NT2/D1 (cell line): Measurements from ENCODE around the gene RBBP5.

Experiments used
- DNase-seq: peaks from one replicate; pipeline ENCODE4 v3.0.0-alpha.2; 2011; ENCODE audit warnings: low read depth, low spot score
- H3K27me3 ChIP-seq: 2 replicates; pipeline ENCODE4 v1.6.0; 2011; ENCODE audit warnings: mild to moderate bottlenecking; ENCODE audit not compliant: insufficient read length, insufficient read depth
- H3K36me3 ChIP-seq: 2 replicates; pipeline ENCODE4 v1.6.1; 2011; ENCODE audit warnings: mild to moderate bottlenecking, low read length, mixed read lengths; ENCODE audit not compliant: insufficient read depth, insufficient read length
- H3K4me1 ChIP-seq: 2 replicates; pipeline ENCODE4 v1.5.1; 2011; ENCODE audit not compliant: insufficient read depth, insufficient read length
- H3K4me3 ChIP-seq: 2 replicates; pipeline ENCODE4 v1.5.1; 2011; ENCODE audit warnings: low read depth; ENCODE audit not compliant: insufficient read length
- H3K9ac ChIP-seq: 2 replicates; pipeline ENCODE4 v1.6.0; 2011; ENCODE audit warnings: low read depth; ENCODE audit not compliant: insufficient read length
- H3K9me3 ChIP-seq: 2 replicates; pipeline ENCODE4 v1.5.1; 2011; ENCODE audit warnings: mild to moderate bottlenecking, low read length; ENCODE audit not compliant: insufficient read depth
- SUZ12 ChIP-seq: IDR thresholded peaks from 2 replicates; pipeline ENCODE4 v1.6.1; 2011; ENCODE audit not compliant: insufficient read length, insufficient read depth; ENCODE audit errors: extremely low read depth
- YY1 ChIP-seq: IDR thresholded peaks from 2 replicates; pipeline ENCODE4 v1.6.1; 2011; ENCODE audit not compliant: insufficient read length, insufficient read depth
- ZNF274 ChIP-seq: IDR thresholded peaks from 2 replicates; pipeline ENCODE4 v1.6.1; 2011; ENCODE audit warnings: mild to moderate bottlenecking, low read depth, low read length

The RBBP5 gene

DNA sequence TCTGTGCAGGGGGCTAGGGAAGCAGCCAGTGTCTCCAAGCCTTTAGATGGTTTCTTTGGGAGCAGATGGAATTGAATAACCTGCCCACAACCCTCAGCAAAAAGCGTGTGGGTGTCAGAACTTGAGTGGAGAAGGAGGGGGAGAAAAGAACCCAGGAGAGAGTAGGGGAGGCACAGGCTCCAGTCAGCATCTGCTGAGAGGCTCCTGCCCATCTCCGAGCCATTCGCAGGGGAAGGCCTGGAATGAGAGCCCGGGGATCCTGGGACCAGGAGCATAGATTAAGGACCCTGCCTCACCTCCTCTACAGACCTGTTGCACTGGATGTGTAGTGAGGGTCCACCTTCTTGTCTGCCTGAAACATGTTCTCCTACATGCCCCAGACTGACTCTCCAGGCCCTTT is 53.8 kb downstream of the RBBP5 start:
- Histone ChIP-seq H3K9ac (no peak overlapping the region), H3K36me3 (no peaks in the 10 kb centered on the region), H3K9me3 (no peaks in the 10 kb centered on the region), H3K4me1 (no peaks in the 10 kb centered on the region), H3K27me3 (no peaks in the 10 kb centered on the region), H3K4me3 (no peak overlapping the region)
- TF ChIP-seq YY1 (no peak), ZNF274 (no peak), SUZ12 (no peak)
- DNase-seq = no peak

DNA sequence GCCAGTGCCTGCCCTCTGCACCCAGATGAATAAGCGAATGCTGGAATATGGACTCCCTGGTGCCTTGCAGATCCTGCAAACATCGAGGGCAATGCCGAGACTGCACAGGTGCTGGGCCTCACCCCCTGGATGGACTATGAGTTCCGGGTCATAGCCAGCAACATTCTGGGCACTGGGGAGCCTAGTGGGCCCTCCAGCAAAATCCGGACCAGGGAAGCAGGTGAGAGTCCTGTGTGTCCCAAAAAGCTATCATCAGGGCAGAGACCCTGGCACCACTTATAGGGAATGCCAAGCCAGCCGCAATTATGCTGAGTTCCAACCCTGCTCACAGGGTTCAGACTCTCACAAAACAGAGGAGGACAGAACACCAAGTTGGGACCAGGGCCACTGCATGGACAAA is 54.7 kb downstream of the RBBP5 start:
- Histone ChIP-seq H3K4me1 (peaks cover 2% of the 10 kb centered on the region), H3K9ac (no peak overlapping the region), H3K9me3 (no peaks in the 10 kb centered on the region), H3K4me3 (no peak overlapping the region), H3K36me3 (no peaks in the 10 kb centered on the region), H3K27me3 (peaks cover 4% of the 10 kb centered on the region)
- no peak for DNase-seq
- TF ChIP-seq ZNF274 (no peak), SUZ12 (no peak), YY1 (no peak)

DNA sequence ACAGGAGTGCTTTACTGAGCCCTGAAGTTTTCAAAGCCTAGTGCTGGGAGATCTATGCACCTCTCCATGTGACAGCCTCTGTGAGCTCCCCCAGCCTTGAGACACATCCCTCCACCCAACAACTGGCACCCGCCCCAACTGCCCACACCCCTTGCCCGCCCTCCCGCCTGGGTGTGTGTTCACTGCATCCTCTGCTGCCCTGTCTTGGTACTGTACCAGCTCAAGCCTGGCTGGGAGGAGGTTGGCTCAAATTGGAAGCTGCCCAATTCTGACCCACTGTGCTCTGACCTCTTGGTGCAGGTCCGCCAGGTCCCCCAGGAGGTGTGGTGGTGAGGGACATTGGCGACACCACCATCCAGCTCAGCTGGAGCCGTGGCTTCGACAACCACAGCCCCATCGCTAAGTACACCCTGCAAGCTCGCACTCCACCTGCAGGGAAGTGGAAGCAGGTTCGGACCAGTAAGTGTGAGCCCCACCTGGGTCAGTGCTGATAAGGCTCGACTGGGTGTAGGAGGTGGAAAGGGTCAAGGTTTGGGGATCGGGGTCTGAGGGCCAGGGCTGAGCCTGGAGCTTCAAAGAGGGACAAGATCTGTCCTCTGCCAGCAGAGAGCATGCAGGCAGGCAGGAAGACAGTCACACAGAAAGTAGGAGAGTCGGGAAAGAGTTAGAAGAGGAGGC is 55.5 kb downstream of the RBBP5 start:
- H3K9ac ChIP-seq = no peak overlapping the region
- TF ChIP-seq SUZ12 = no peak
- TF ChIP-seq YY1 = no peak
- no peak for TF ChIP-seq ZNF274
- DNase-seq = no peak
- H3K4me3 ChIP-seq = no peak overlapping the region
- no peaks in the 10 kb centered on the region for H3K36me3 ChIP-seq
- peaks cover 8% of the 10 kb centered on the region for H3K4me1 ChIP-seq
- peaks cover 4% of the 10 kb centered on the region for H3K27me3 ChIP-seq
- no peaks in the 10 kb centered on the region for H3K9me3 ChIP-seq

DNA sequence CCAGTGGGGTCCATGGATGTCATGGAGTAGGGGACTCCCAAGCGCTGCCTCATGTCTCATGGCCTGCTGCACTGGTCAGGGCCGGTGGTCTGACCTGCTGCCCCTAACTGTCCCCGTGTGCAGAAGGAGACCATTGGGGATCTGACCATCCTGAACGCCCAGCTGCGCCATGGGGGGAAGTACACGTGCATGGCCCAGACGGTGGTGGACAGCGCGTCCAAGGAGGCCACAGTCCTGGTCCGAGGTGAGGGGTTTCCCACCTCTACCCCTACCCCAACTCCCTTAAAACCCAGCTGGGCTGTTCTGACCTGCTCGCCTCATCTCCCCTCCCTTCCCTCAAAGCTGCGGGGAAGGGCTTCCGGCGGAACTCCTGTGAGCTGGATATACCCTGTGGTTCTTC is 56.1 kb downstream of the RBBP5 start:
- Histone ChIP-seq H3K9me3 (no peaks in the 10 kb centered on the region), H3K36me3 (no peaks in the 10 kb centered on the region), H3K4me1 (peaks cover 13% of the 10 kb centered on the region), H3K9ac (no peak overlapping the region), H3K27me3 (peaks cover 9% of the 10 kb centered on the region), H3K4me3 (no peak overlapping the region)
- TF ChIP-seq YY1 = no peak
- TF ChIP-seq ZNF274 = no peak
- no peak for TF ChIP-seq SUZ12
- no peak for DNase-seq

DNA sequence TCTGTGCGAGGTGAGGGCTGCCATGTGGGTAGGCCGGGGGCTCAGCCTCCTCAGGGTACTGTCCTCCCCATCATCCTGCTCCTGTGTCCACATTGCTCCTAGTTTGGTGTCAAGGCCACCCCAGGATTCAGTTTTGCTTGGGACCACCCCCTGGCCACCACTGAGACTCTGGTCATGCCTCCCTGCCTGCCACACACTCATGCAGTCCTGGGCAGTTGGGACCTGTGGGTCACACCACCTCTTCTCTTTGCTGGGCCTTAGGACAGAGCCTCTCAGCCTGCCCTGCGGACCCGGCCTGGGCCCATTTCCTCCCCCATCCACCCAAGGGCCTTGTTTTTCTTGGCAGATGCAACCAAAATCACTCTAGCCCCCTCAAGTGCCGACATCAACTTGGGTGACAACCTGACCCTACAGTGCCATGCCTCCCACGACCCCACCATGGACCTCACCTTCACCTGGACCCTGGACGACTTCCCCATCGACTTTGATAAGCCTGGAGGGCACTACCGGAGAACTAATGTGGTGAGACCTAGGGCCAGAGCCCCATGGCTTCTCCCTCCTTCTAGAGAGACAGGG is 56.9 kb downstream of the RBBP5 start:
- peaks cover 13% of the 10 kb centered on the region for H3K4me1 ChIP-seq
- no peak for DNase-seq
- H3K9me3 ChIP-seq = no peaks in the 10 kb centered on the region
- H3K4me3 ChIP-seq = no peak overlapping the region
- H3K9ac ChIP-seq = no peak overlapping the region
- H3K36me3 ChIP-seq = no peaks in the 10 kb centered on the region
- TF ChIP-seq SUZ12 (no peak), ZNF274 (no peak), YY1 (no peak)
- H3K27me3 ChIP-seq = peaks cover 10% of the 10 kb centered on the region

DNA sequence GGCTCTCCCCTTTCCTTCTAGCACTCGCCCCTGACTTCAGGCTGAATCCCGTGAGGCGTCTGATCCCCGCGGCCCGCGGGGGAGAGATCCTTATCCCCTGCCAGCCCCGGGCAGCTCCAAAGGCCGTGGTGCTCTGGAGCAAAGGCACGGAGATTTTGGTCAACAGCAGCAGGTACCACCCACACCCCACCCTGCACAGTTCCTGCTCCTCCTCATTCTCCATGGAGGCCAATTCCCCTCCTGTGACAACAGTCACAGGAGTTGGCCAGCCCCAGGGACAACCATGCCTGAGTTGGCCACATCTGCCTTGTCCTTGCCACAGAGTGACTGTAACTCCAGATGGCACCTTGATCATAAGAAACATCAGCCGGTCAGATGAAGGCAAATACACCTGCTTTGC is 57.5 kb downstream of the RBBP5 start:
- DNase-seq = no peak
- Histone ChIP-seq H3K9ac (no peak overlapping the region), H3K4me3 (no peak overlapping the region), H3K9me3 (no peaks in the 10 kb centered on the region), H3K36me3 (no peaks in the 10 kb centered on the region), H3K27me3 (peaks cover 14% of the 10 kb centered on the region), H3K4me1 (peaks cover 13% of the 10 kb centered on the region)
- TF ChIP-seq ZNF274 (no peak), SUZ12 (no peak), YY1 (no peak)

DNA sequence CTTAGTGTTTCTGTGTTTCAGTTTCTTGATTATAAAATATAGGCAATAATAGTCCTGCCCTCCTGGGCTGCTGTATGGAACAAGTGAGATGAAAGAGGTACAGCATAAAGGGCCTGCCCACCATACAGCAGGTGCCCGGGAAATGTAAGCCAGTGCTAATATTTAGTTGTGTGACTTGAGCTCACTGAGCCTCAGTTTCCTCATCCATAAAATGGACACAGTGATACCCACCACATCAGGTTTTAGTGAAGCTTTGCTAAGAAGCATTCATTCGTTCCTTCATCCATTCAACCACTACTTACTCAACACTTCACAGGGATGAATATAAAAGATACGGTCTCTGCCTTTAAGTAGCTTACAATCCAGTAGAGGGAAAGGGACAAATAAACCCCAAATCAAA is 58.9 kb downstream of the RBBP5 start:
- no peak for DNase-seq
- TF ChIP-seq ZNF274 (no peak), SUZ12 (no peak), YY1 (no peak)
- Histone ChIP-seq H3K4me3 (no peak overlapping the region), H3K4me1 (peaks cover 13% of the 10 kb centered on the region), H3K9ac (no peak overlapping the region), H3K36me3 (no peaks in the 10 kb centered on the region), H3K9me3 (no peaks in the 10 kb centered on the region), H3K27me3 (peaks cover 18% of the 10 kb centered on the region)
